GM18517 (cell line): ENCODE measurements around the gene OFD1.
"Not testable (repeated sequence)": the region's sequence is repeated elsewhere in the genome, so short reads cannot be mapped to it uniquely, and the experiment has no call there.

Experiments
- ATAC-seq: cut with Tn5 transposase; IDR thresholded peaks from one replicate; pipeline ENCODE4 v1.9.1; 2021; ENCODE audit warnings: mild to moderate bottlenecking, moderate library complexity; ENCODE audit not compliant: unreplicated experiment

The OFD1 gene

DNA sequence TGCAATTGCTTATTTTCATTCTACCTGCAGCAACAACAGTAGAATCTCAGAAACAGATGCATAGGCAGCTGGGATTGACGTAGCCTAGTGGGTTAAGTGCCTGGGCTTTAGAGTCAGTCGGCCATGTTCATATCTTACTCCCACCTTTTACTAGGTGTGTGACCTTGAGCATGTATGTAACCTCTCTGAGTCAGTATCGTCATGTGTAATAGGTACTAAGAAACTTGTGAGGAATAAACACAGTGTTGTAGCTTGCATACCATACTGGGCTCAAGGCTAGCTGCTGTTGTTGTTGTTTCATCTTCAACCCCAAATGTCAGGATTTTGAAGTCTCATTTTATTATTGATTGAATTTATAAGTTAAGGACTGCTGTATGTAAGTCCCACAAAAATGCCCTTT, 31.4 kb upstream of the OFD1 start:
- no peak for ATAC-seq

DNA sequence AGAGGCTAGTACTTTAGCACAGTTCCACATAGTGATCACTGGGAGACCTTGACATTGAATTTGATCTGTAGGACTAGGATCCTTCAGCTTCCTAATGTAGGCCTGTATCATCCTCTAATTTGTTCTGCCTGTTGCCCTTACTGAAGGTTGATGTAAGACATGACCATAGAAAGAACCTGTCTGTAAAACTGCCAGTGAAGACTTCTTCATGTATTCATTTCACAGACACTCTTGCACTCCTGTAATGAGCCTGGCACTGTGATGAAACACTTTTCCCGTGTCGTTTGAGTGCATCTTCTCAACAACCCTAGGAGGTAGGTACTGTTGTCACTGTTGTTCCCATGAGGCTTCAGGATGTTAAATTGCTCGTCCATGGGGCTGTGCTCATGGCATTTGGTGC, 31.0 kb upstream of the OFD1 start:
- no peak for ATAC-seq

DNA sequence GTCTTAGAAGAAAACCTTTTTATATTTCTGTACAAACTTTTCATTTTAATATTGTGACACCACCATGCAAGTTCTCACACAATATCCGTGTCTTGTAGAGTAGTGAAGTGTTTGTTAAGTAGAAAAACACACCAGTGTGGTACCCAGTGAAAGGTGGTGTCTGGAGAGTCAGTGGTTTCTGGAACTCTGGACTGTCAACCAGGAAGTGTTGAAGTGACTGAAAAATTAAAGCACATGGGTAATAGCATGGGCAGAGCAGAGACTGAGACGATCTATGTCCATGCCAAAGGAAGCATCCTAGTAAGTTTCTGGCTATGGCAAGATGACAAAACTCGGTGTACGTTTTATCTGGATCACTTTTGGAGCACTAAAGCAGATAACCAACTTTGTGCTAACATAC, 23.4 kb upstream of the OFD1 start:
- no peak for ATAC-seq

GRCh38 chrX:13716455-13716854, 18.1 kb upstream of the OFD1 start:
- no peak for ATAC-seq

- no peak for ATAC-seq
Observed at GRCh38 chrX:13716905-13717304, 17.6 kb upstream of the OFD1 start.

DNA sequence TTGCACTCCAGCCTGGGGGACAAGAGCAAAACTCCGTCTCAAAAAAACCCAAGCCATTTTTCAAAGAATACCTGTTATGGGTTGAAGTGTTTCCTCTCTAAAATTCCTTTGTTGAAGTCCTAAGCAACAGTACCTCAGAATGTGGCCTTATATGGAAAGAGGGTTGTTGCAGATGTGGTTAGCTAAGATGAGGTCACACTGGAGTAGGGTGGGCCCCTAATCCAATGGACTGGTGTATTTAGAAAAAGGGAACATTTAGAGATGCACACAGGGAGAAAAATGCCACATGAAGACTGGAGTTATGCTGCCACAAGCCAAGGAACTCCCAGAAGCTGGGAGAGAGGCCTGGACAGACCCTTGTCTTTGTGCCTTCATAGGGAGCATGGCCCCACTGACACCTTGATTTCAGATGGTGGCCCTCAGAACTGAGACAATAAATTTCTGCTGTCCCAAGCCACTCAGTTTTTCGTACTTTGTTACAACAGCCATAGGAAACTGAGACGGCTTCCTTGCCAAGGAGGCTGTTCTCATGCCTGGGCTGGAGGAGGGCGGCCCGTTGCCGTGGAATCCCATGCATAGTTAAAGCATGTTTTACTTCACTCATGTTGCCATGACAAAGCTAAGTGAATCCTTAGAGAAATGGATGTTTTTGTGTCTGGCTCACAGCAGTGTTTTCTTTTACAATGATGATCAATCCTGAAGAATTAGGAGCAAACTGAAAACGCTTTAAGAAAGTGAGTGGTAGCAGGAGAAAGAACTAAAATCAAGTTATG, 16.7 kb upstream of the OFD1 start:
- no peak for ATAC-seq

DNA sequence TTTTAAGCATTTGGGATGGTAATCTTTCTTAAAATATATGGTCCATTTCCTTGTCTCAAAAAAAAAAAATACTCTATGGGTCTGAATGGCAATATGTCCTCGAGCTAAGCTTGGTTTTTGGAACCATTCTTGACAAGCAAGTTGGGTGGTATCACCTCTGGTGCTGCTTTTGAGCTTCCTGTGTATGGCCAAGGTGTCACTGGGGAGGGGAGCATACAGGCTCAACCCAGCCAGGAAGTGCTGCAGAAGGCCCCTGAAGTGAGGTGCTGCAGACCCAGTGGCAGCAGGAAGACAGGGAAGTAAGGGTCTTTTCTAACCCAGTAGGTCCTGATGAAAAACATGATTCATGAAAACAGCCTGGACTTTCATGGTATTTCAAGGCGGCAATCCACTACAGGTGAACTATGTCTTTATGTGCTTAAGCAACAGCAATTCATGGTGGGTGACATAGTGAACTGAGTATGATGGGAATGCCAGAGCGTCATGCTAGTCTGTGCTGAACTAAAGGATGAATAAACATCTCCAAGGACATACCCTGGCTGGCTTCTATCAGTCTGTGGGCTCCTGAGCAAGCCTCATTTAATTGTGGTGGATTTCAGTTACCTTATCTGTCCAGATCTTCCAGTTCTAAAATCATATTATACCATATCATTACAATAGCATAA, 15.2 kb upstream of the OFD1 start:
- no peak for ATAC-seq

- no peak for ATAC-seq
Observed at GRCh38 chrX:13721371-13721770, 13.2 kb upstream of the OFD1 start.

GRCh38 chrX:13721819-13722519, 12.6 kb upstream of the OFD1 start:
- no peak for ATAC-seq

DNA sequence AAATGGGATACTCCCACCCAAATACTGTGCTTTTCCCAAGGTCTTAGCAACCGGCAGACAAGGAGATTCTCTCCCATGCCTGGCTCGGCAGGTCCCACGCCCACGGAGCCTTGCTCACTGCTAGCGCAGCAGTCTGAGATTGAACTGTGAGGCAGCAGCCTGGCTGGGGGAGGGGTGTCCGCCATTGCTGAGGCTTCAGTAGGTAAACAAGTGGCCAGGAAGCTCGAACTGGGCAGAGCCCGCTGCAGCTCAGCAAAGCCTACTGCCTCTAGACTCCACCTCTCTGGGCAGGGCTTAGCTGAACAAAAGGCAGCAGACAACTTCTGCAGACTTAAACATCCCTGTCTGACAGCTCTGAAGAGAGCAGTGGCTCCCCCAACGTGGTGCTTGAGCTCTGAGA, 9.7 kb upstream of the OFD1 start:
- ATAC-seq: not testable (repeated sequence)

GRCh38 chrX:13726583-13726982, 8.0 kb upstream of the OFD1 start:
- not testable (repeated sequence) for ATAC-seq

GRCh38 chrX:13730523-13730922, 4.0 kb upstream of the OFD1 start:
- ATAC-seq: not testable (repeated sequence)

DNA sequence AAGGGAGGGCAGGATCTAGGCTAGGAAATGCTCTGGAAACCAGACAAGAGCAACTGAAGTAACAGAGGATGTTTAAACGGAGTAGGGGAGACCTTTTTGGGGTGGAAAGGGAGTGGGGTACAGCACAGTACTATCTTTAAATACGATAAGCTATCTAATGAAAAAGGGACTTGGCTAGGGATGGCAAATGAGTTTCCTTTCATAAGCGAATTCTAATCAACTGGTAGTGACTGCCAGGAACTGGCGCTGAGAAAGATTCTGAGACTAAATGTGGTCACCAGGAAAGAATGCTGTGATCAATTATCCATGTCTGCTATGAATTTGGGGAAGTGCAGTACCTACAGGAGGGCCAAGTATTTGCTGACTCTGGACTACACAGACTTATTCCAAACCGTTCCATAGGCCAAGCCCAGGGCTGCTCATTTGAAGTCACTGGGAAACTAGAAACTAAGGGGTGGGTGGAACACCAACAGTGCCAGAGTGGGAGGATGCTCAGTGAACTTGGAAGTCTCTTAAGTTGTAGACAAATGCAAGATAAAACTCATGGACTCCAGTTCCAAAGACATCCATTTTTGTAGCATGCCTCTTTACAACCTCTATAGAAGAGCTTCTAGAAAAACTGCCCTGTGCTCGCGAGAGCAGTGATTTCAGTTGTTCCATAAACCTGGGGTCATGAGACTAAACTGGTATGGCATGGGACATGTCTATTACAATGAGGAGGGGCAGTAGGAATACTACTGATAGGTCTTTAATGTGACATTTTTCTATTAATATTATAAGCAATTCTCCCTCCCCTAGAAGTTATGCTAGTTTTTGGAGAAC, 2.1 kb upstream of the OFD1 start:
- ATAC-seq: no peak

DNA sequence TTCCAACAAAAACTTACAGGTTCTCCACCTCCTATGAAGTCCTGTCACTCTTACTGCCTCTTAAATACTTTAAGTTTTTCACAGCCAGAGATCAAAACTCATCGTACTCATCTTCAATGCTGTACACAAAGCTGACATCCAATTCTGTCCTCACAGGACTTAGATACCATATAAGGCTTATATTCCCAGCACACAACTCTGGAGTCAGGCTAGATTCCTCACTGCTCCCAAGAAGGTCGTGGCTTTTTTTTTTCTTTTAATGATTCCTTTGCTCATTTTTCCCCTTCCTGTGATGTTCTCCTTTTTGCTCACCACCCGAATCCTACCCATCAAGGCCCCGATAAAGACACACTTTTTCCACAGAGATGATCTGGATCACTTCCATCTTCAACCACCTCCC, 1.0 kb upstream of the OFD1 start:
- no peak for ATAC-seq

- no peak for ATAC-seq
Observed at GRCh38 chrX:13741695-13742094, 7.1 kb downstream of the OFD1 start.

GRCh38 chrX:13742397-13743176, 8.0 kb downstream of the OFD1 start:
- ATAC-seq: peak; percentile 91

GRCh38 chrX:13747836-13748235, 13.3 kb downstream of the OFD1 start:
- ATAC-seq: no peak

DNA sequence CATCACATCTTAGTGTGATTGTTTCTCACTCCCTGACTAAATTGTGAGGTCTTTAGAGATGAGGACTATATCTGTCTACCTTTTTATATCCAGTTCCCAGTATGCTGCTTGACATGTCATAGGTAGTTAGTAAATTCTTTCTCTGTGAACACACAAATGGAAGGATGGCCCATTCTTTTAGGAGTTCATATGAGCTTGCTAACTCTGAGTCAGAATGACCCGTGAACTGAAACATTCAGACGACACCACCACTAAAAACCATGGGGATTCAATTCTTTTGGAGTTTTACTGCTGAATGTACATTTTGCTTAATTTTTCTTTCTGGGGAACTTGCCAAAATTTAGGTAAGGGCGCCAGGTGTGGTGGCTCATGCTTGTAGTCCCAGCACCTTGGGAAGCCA, 13.9 kb downstream of the OFD1 start:
- no peak for ATAC-seq

GRCh38 chrX:13750204-13750603, 15.7 kb downstream of the OFD1 start:
- no peak for ATAC-seq

DNA sequence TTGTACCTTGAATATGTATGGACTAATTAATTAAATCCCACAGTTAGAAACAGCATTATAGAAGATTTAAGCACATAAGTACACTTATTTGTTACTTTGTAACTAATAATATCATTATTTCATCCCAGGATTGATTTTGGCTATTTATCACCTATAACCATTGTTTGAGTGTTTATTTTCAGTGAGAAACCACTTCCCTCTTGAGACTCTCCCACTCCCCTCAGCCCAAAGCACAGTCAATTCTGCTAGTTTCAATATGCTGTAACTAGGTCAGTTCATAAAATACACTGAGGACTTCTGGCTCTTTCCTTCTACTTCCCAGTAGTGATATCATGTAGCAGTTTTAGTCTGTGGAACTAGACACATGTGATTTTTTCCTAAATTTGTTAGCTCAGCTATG, 16.3 kb downstream of the OFD1 start:
- no peak for ATAC-seq
